ENCODE results near the gene AFF3.

Gene AFF3

GRCh38 chr2:99621774-99622173 lies 520.6 kb downstream of the AFF3 start:
- H3K4me1 ChIP-seq (ENCODE audit: control insufficient read depth, insufficient read depth, low read length), result peaks cover 2% of the 10 kb centered on the region
- H3K36me3 ChIP-seq (ENCODE audit: control insufficient read depth, insufficient read depth, low read length), result no peaks in the 10 kb centered on the region
- no peak overlapping the region for H3K9ac ChIP-seq (ENCODE audit: low read depth, low read length)
- H3K27me3 ChIP-seq (ENCODE audit: control insufficient read depth, insufficient read depth, low read length), result no peaks in the 10 kb centered on the region
- H3K4me3 ChIP-seq (ENCODE audit: low read depth, low read length), result no peak overlapping the region
- H3K9me3 ChIP-seq (ENCODE audit: control insufficient read depth, insufficient read depth, low read length), result no peaks in the 10 kb centered on the region

- Histone ChIP-seq H3K36me3 (ENCODE audit: control insufficient read depth, insufficient read depth, low read length) (no peaks in the 10 kb centered on the region), H3K27me3 (ENCODE audit: control insufficient read depth, insufficient read depth, low read length) (no peaks in the 10 kb centered on the region), H3K4me1 (ENCODE audit: control insufficient read depth, insufficient read depth, low read length) (peaks cover 2% of the 10 kb centered on the region), H3K4me3 (ENCODE audit: low read depth, low read length) (no peak overlapping the region), H3K9me3 (ENCODE audit: control insufficient read depth, insufficient read depth, low read length) (no peaks in the 10 kb centered on the region), H3K9ac (ENCODE audit: low read depth, low read length) (no peak overlapping the region)
Observed at GRCh38 chr2:99621106-99621505, 521.3 kb downstream of the AFF3 start.

DNA sequence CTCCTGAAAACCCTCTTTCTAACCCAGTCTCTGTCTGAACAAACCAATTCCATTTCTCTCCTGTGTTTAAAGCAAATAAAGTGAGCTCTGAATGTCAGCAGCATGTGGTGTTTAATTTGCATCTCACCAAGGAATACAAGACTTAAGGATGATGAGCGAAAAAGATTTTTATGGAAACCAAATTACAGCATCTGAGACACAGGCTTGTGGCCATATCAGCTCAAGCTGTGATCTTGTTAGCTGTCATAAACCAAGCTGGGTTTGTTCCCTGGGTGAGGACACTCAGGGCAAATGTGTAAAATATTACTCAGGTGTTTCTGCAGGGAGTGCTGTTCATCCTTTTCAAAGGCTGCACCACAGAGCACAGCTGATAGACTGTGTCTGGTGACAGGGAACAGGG lies 523.2 kb downstream of the AFF3 start:
- Histone ChIP-seq H3K36me3 (ENCODE audit: control insufficient read depth, insufficient read depth, low read length) (no peaks in the 10 kb centered on the region), H3K4me3 (ENCODE audit: low read depth, low read length) (no peak overlapping the region), H3K9me3 (ENCODE audit: control insufficient read depth, insufficient read depth, low read length) (no peaks in the 10 kb centered on the region), H3K27me3 (ENCODE audit: control insufficient read depth, insufficient read depth, low read length) (no peaks in the 10 kb centered on the region), H3K4me1 (ENCODE audit: control insufficient read depth, insufficient read depth, low read length) (no peaks in the 10 kb centered on the region), H3K9ac (ENCODE audit: low read depth, low read length) (no peak overlapping the region)

- Histone ChIP-seq H3K36me3 (ENCODE audit: control insufficient read depth, insufficient read depth, low read length) (no peaks in the 10 kb centered on the region), H3K27me3 (ENCODE audit: control insufficient read depth, insufficient read depth, low read length) (no peaks in the 10 kb centered on the region), H3K9me3 (ENCODE audit: control insufficient read depth, insufficient read depth, low read length) (no peaks in the 10 kb centered on the region), H3K9ac (ENCODE audit: low read depth, low read length) (no peak overlapping the region), H3K4me3 (ENCODE audit: low read depth, low read length) (no peak overlapping the region), H3K4me1 (ENCODE audit: control insufficient read depth, insufficient read depth, low read length) (no peaks in the 10 kb centered on the region)
Observed at GRCh38 chr2:99618579-99619097, 523.8 kb downstream of the AFF3 start.

GRCh38 chr2:99617811-99618210 lies 524.6 kb downstream of the AFF3 start:
- Histone ChIP-seq H3K27me3 (ENCODE audit: control insufficient read depth, insufficient read depth, low read length) (no peaks in the 10 kb centered on the region), H3K9ac (ENCODE audit: low read depth, low read length) (no peak overlapping the region), H3K4me3 (ENCODE audit: low read depth, low read length) (no peak overlapping the region), H3K9me3 (ENCODE audit: control insufficient read depth, insufficient read depth, low read length) (no peaks in the 10 kb centered on the region), H3K36me3 (ENCODE audit: control insufficient read depth, insufficient read depth, low read length) (no peaks in the 10 kb centered on the region), H3K4me1 (ENCODE audit: control insufficient read depth, insufficient read depth, low read length) (no peaks in the 10 kb centered on the region)

DNA sequence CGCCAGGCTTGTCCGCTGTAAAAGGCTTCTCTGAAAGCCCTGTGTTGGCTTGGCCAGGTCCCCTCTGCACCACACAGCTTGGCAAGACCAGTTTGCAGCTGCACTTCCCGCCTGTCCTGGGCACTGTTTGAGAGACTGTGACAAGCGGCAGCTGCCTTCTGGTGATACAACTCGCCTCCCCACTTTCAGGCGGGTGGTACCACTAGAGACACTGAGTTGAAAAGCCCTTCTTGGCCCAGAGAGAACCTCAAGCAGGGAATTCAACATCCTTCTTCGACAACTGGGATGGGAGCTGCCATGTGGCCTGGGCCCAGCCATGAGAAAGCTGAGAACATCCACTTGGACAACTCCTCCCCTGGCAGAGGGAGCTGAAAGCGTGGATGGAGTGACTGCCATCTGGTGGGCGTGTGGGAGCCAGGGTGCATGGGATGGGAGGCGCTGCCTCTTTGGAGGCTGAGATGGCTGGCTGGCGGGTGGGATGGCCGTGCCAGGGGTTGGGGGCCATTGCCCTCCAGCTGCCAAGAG lies 527.1 kb downstream of the AFF3 start:
- Histone ChIP-seq H3K36me3 (ENCODE audit: control insufficient read depth, insufficient read depth, low read length) (no peaks in the 10 kb centered on the region), H3K27me3 (ENCODE audit: control insufficient read depth, insufficient read depth, low read length) (no peaks in the 10 kb centered on the region), H3K4me3 (ENCODE audit: low read depth, low read length) (no peak overlapping the region), H3K9me3 (ENCODE audit: control insufficient read depth, insufficient read depth, low read length) (no peaks in the 10 kb centered on the region), H3K9ac (ENCODE audit: low read depth, low read length) (no peak overlapping the region), H3K4me1 (ENCODE audit: control insufficient read depth, insufficient read depth, low read length) (no peaks in the 10 kb centered on the region)

- H3K27me3 ChIP-seq (ENCODE audit: control insufficient read depth, insufficient read depth, low read length), result no peaks in the 10 kb centered on the region
- no peaks in the 10 kb centered on the region for H3K4me1 ChIP-seq (ENCODE audit: control insufficient read depth, insufficient read depth, low read length)
- H3K4me3 ChIP-seq (ENCODE audit: low read depth, low read length), result no peak overlapping the region
- H3K36me3 ChIP-seq (ENCODE audit: control insufficient read depth, insufficient read depth, low read length), result no peaks in the 10 kb centered on the region
- no peaks in the 10 kb centered on the region for H3K9me3 ChIP-seq (ENCODE audit: control insufficient read depth, insufficient read depth, low read length)
- no peak overlapping the region for H3K9ac ChIP-seq (ENCODE audit: low read depth, low read length)
Observed at GRCh38 chr2:99613980-99614379, 528.4 kb downstream of the AFF3 start.

DNA sequence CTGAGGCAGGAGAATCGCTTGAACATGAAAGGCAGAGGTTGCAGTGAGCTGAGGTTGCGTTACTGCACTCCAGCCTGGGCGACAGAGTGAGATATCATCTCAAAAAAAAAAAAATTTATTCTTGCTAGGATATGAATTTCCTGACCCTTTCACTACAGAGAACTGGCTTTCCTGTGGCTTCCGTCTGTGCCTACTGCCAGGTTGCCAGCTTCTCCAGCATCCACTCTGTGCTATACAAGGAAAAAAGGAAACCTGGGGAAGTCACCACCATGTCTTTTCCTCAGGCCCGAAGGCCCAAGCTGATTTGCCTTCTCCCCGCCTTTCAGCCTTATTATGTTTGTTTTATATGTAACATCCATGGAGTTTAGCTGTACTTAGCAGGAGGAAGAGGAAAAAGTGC lies 530.6 kb downstream of the AFF3 start:
- no peaks in the 10 kb centered on the region for H3K27me3 ChIP-seq (ENCODE audit: control insufficient read depth, insufficient read depth, low read length)
- no peak overlapping the region for H3K4me3 ChIP-seq (ENCODE audit: low read depth, low read length)
- no peaks in the 10 kb centered on the region for H3K9me3 ChIP-seq (ENCODE audit: control insufficient read depth, insufficient read depth, low read length)
- no peaks in the 10 kb centered on the region for H3K36me3 ChIP-seq (ENCODE audit: control insufficient read depth, insufficient read depth, low read length)
- H3K9ac ChIP-seq (ENCODE audit: low read depth, low read length), result no peak overlapping the region
- no peaks in the 10 kb centered on the region for H3K4me1 ChIP-seq (ENCODE audit: control insufficient read depth, insufficient read depth, low read length)

DNA sequence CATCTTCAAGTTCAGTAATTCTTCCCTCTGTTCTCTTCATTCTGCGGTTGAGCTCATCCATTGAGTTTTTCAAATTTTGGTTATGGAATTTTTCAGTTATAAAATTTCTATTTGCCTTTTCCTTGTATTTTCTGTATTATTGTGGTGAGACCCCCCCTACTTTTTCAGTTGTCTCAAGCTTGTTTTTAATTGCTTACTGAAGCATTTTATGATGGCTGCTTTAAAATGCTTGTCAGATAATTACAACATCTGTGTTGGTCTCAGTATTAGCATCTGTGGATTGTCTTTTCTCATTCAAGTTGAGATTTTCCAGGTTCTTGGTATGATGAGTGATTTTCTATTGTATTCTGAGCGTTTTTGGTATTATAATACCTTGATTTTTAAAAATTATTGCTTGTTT lies 531.4 kb downstream of the AFF3 start:
- no peak overlapping the region for H3K4me3 ChIP-seq (ENCODE audit: low read depth, low read length)
- H3K4me1 ChIP-seq (ENCODE audit: control insufficient read depth, insufficient read depth, low read length), result no peaks in the 10 kb centered on the region
- H3K9me3 ChIP-seq (ENCODE audit: control insufficient read depth, insufficient read depth, low read length), result no peaks in the 10 kb centered on the region
- no peak overlapping the region for H3K9ac ChIP-seq (ENCODE audit: low read depth, low read length)
- no peaks in the 10 kb centered on the region for H3K36me3 ChIP-seq (ENCODE audit: control insufficient read depth, insufficient read depth, low read length)
- H3K27me3 ChIP-seq (ENCODE audit: control insufficient read depth, insufficient read depth, low read length), result no peaks in the 10 kb centered on the region

- H3K9me3 ChIP-seq (ENCODE audit: control insufficient read depth, insufficient read depth, low read length), result no peaks in the 10 kb centered on the region
- H3K4me1 ChIP-seq (ENCODE audit: control insufficient read depth, insufficient read depth, low read length), result no peaks in the 10 kb centered on the region
- H3K9ac ChIP-seq (ENCODE audit: low read depth, low read length), result no peak overlapping the region
- no peaks in the 10 kb centered on the region for H3K27me3 ChIP-seq (ENCODE audit: control insufficient read depth, insufficient read depth, low read length)
- H3K36me3 ChIP-seq (ENCODE audit: control insufficient read depth, insufficient read depth, low read length), result no peaks in the 10 kb centered on the region
- H3K4me3 ChIP-seq (ENCODE audit: low read depth, low read length), result no peak overlapping the region
Observed at GRCh38 chr2:99609851-99610381, 532.5 kb downstream of the AFF3 start.

GRCh38 chr2:99608861-99609260 lies 533.5 kb downstream of the AFF3 start:
- H3K9ac ChIP-seq (ENCODE audit: low read depth, low read length), result no peak overlapping the region
- no peaks in the 10 kb centered on the region for H3K27me3 ChIP-seq (ENCODE audit: control insufficient read depth, insufficient read depth, low read length)
- no peak overlapping the region for H3K4me3 ChIP-seq (ENCODE audit: low read depth, low read length)
- no peaks in the 10 kb centered on the region for H3K36me3 ChIP-seq (ENCODE audit: control insufficient read depth, insufficient read depth, low read length)
- H3K4me1 ChIP-seq (ENCODE audit: control insufficient read depth, insufficient read depth, low read length), result no peaks in the 10 kb centered on the region
- no peaks in the 10 kb centered on the region for H3K9me3 ChIP-seq (ENCODE audit: control insufficient read depth, insufficient read depth, low read length)

DNA sequence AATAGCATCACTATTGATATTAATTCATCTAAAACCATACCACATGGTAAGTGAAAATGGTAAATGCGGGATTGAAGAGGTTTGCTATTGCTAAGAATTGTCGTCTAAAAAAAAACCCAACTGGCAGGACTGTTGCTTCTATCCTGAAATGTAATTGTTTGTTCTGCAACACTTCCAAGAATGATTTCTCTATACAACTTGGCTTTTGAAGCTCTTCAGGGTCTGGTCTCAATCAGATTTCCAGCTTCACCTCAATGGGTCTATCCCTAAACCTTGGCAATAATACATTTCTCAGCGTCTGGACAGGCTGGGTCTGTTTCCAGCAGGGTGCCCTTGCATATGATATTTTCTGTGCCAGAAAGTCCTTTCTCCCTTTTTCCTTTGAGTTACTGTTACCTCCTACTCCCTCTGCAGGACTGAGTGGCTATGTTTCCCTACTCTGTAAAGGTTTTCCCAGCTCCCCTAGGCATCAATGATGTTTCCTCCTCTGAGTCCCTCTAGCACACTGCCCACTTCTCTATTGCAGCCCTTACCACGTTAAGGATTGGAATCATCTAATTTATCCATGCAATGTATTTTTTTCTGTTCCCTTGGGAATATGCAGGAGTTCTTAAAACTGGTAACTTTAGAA lies 534.4 kb downstream of the AFF3 start:
- Histone ChIP-seq H3K9me3 (ENCODE audit: control insufficient read depth, insufficient read depth, low read length) (no peaks in the 10 kb centered on the region), H3K4me3 (ENCODE audit: low read depth, low read length) (no peak overlapping the region), H3K9ac (ENCODE audit: low read depth, low read length) (no peak overlapping the region)

More for the DNA sequence above, 534.4 kb downstream of the AFF3 start:
- no peaks in the 10 kb centered on the region for H3K27me3 ChIP-seq (ENCODE audit: control insufficient read depth, insufficient read depth, low read length)
- no peaks in the 10 kb centered on the region for H3K4me1 ChIP-seq (ENCODE audit: control insufficient read depth, insufficient read depth, low read length)
- H3K36me3 ChIP-seq (ENCODE audit: control insufficient read depth, insufficient read depth, low read length), result no peaks in the 10 kb centered on the region
